T-helper 1 cell treated with Interleukin-12 subunit alpha and Interleukin-12 subunit beta and Interleukin-4 antibody, amounts not matched to agents 30 μg/mL and 1 μg/mL, for 36 hours (primary cell): ENCODE results near the gene PSD4.
A peak's percentile ranks its signal among the peaks of the same experiment; 100 is the strongest.

ENCODE experiments used
- H3K27ac Mint-ChIP-seq: one replicate; pipeline ENCODE4 v1.8.0; 2021; ENCODE audit warnings: mild to moderate bottlenecking, mixed read lengths
- H3K27me3 Mint-ChIP-seq: one replicate; pipeline ENCODE4 v1.8.0; 2021; ENCODE audit warnings: low read depth, mixed read lengths
- H3K36me3 Mint-ChIP-seq: one replicate; pipeline ENCODE4 v1.8.0; 2021; ENCODE audit warnings: low read depth, mixed read lengths
- H3K4me1 Mint-ChIP-seq: one replicate; pipeline ENCODE4 v1.8.0; 2021; ENCODE audit warnings: low read depth, mixed read lengths
- H3K4me3 Mint-ChIP-seq: one replicate; pipeline ENCODE4 v1.8.0; 2021; ENCODE audit warnings: mild to moderate bottlenecking, moderate library complexity, mixed read lengths
- H3K9me3 Mint-ChIP-seq: one replicate; pipeline ENCODE4 v1.8.0; 2021; ENCODE audit warnings: mixed read lengths

The PSD4 gene

GRCh38 chr2:113220970-113221708 lies 47.4 kb downstream of the PSD4 start:
- Mint-ChIP-seq H3K4me1 (peaks cover 15% of the 10 kb centered on the region), H3K9me3 (no peaks in the 10 kb centered on the region), H3K4me3 (no peak overlapping the region), H3K27me3 (peaks cover 3% of the 10 kb centered on the region), H3K27ac (no peak overlapping the region), H3K36me3 (no peaks in the 10 kb centered on the region)

- no peaks in the 10 kb centered on the region for H3K36me3 Mint-ChIP-seq
Measured at GRCh38 chr2:113221846-113222245, 48.1 kb downstream of the PSD4 start.

GRCh38 chr2:113223813-113224212 lies 50.0 kb downstream of the PSD4 start:
- H3K27me3 Mint-ChIP-seq = peaks cover 3% of the 10 kb centered on the region
- H3K27ac Mint-ChIP-seq = no peak overlapping the region
- H3K4me3 Mint-ChIP-seq = no peak overlapping the region
- peaks cover 8% of the 10 kb centered on the region for H3K4me1 Mint-ChIP-seq
- no peaks in the 10 kb centered on the region for H3K9me3 Mint-ChIP-seq
- no peaks in the 10 kb centered on the region for H3K36me3 Mint-ChIP-seq

More at GRCh38 chr2:113221846-113222245, 48.1 kb downstream of the PSD4 start:
- Mint-ChIP-seq H3K4me3 (no peak overlapping the region), H3K27me3 (peaks cover 3% of the 10 kb centered on the region), H3K4me1 (peaks cover 14% of the 10 kb centered on the region), H3K9me3 (no peaks in the 10 kb centered on the region), H3K27ac (no peak overlapping the region)

- Mint-ChIP-seq H3K36me3 (no peaks in the 10 kb centered on the region), H3K9me3 (no peaks in the 10 kb centered on the region), H3K27me3 (peaks cover 3% of the 10 kb centered on the region), H3K4me3 (no peak overlapping the region), H3K4me1 (peaks cover 13% of the 10 kb centered on the region), H3K27ac (no peak overlapping the region)
Measured at GRCh38 chr2:113224647-113225236, 51.0 kb downstream of the PSD4 start.

GRCh38 chr2:113225263-113226259 lies 51.8 kb downstream of the PSD4 start:
- no peak overlapping the region for H3K4me3 Mint-ChIP-seq
- no peak overlapping the region for H3K27ac Mint-ChIP-seq
- peaks cover 3% of the 10 kb centered on the region for H3K27me3 Mint-ChIP-seq
- no peaks in the 10 kb centered on the region for H3K9me3 Mint-ChIP-seq
- peaks cover 21% of the 10 kb centered on the region for H3K4me1 Mint-ChIP-seq
- H3K36me3 Mint-ChIP-seq = no peaks in the 10 kb centered on the region

- Mint-ChIP-seq H3K4me3 (no peak overlapping the region), H3K36me3 (no peaks in the 10 kb centered on the region), H3K27ac (no peak overlapping the region), H3K4me1 (peaks cover 30% of the 10 kb centered on the region), H3K27me3 (peaks cover 3% of the 10 kb centered on the region), H3K9me3 (no peaks in the 10 kb centered on the region)
Measured at GRCh38 chr2:113226462-113226861, 52.7 kb downstream of the PSD4 start.

GRCh38 chr2:113227290-113227689 lies 53.5 kb downstream of the PSD4 start:
- Mint-ChIP-seq H3K27me3 (no peaks in the 10 kb centered on the region), H3K9me3 (no peaks in the 10 kb centered on the region), H3K4me1 (peaks cover 30% of the 10 kb centered on the region), H3K4me3 (no peak overlapping the region), H3K27ac (no peak overlapping the region), H3K36me3 (no peaks in the 10 kb centered on the region)

GRCh38 chr2:113227698-113228097 lies 53.9 kb downstream of the PSD4 start:
- Mint-ChIP-seq H3K27me3 (no peaks in the 10 kb centered on the region), H3K4me3 (no peak overlapping the region)

GRCh38 chr2:113228351-113228750 lies 54.6 kb downstream of the PSD4 start:
- peaks cover 31% of the 10 kb centered on the region for H3K4me1 Mint-ChIP-seq
- H3K27me3 Mint-ChIP-seq = no peaks in the 10 kb centered on the region
- no peak overlapping the region for H3K27ac Mint-ChIP-seq
- H3K4me3 Mint-ChIP-seq = no peak overlapping the region
- H3K9me3 Mint-ChIP-seq = no peaks in the 10 kb centered on the region
- no peaks in the 10 kb centered on the region for H3K36me3 Mint-ChIP-seq

More at GRCh38 chr2:113227698-113228097, 53.9 kb downstream of the PSD4 start:
- H3K27ac Mint-ChIP-seq = no peak overlapping the region
- no peaks in the 10 kb centered on the region for H3K36me3 Mint-ChIP-seq
- H3K9me3 Mint-ChIP-seq = no peaks in the 10 kb centered on the region
- H3K4me1 Mint-ChIP-seq = peaks cover 30% of the 10 kb centered on the region

GRCh38 chr2:113228991-113229716 lies 55.4 kb downstream of the PSD4 start:
- H3K27me3 Mint-ChIP-seq = no peaks in the 10 kb centered on the region
- no peaks in the 10 kb centered on the region for H3K36me3 Mint-ChIP-seq
- peak overlapping the region; percentile 47 for H3K27ac Mint-ChIP-seq
- H3K9me3 Mint-ChIP-seq = no peaks in the 10 kb centered on the region
- peaks cover 31% of the 10 kb centered on the region for H3K4me1 Mint-ChIP-seq
- H3K4me3 Mint-ChIP-seq = no peak overlapping the region

GRCh38 chr2:113229795-113230194 lies 56.0 kb downstream of the PSD4 start:
- no peak overlapping the region for H3K27ac Mint-ChIP-seq
- no peak overlapping the region for H3K4me3 Mint-ChIP-seq
- H3K27me3 Mint-ChIP-seq = no peaks in the 10 kb centered on the region
- no peaks in the 10 kb centered on the region for H3K36me3 Mint-ChIP-seq
- H3K4me1 Mint-ChIP-seq = peaks cover 31% of the 10 kb centered on the region
- H3K9me3 Mint-ChIP-seq = no peaks in the 10 kb centered on the region

GRCh38 chr2:113230531-113230930 lies 56.8 kb downstream of the PSD4 start:
- Mint-ChIP-seq H3K36me3 (no peaks in the 10 kb centered on the region), H3K27ac (peak overlapping the region; percentile 83), H3K4me3 (peak overlapping the region; percentile 51), H3K4me1 (peaks cover 30% of the 10 kb centered on the region), H3K9me3 (no peaks in the 10 kb centered on the region), H3K27me3 (no peaks in the 10 kb centered on the region)

GRCh38 chr2:113231064-113231463 lies 57.3 kb downstream of the PSD4 start:
- Mint-ChIP-seq H3K9me3 (no peaks in the 10 kb centered on the region), H3K27ac (no peak overlapping the region), H3K27me3 (no peaks in the 10 kb centered on the region), H3K36me3 (no peaks in the 10 kb centered on the region), H3K4me3 (no peak overlapping the region), H3K4me1 (peaks cover 30% of the 10 kb centered on the region)

GRCh38 chr2:113232123-113232522 lies 58.4 kb downstream of the PSD4 start:
- Mint-ChIP-seq H3K4me1 (peaks cover 32% of the 10 kb centered on the region), H3K9me3 (no peaks in the 10 kb centered on the region), H3K27ac (no peak overlapping the region), H3K4me3 (no peak overlapping the region), H3K36me3 (no peaks in the 10 kb centered on the region), H3K27me3 (no peaks in the 10 kb centered on the region)
